ENCODE data around the gene FGF6. TPM values are rescaled to one million over a fixed set of nuclear protein-coding genes. Genes with fewer than 3 reads are reported as not detected.

The FGF6 gene
- total and polyA plus RNA-seq, 2 experiments from 2014 or later: not detected

GRCh38 chr12:4490973-4491372 is 45.4 kb upstream of the FGF6 start:
- Histone ChIP-seq H3K36me3 (ENCODE audit: insufficient read depth) (no peaks in the 10 kb centered on the region), H3F3A (replicated peaks; ENCODE audit: low read depth) (no peaks in the 10 kb centered on the region), H3K4me1 (ENCODE audit: insufficient read depth) (peaks cover 13% of the 10 kb centered on the region; the same call in 1 of the 2 replicates), H3K27me3 (ENCODE audit: insufficient read depth) (no peaks in the 10 kb centered on the region), H3K27ac (ENCODE audit: low read depth) (no peak overlapping the region), H3K79me2 (replicated peaks; ENCODE audit: insufficient read depth) (no peaks in the 10 kb centered on the region), H2AFZ (no peak overlapping the region), H3K9me2 (ENCODE audit: insufficient read depth) (no peaks in the 10 kb centered on the region), H3K4me3 (no peak overlapping the region), H4K20me1 (replicated peaks; ENCODE audit: insufficient read depth) (no peaks in the 10 kb centered on the region), H3K4me2 (no peak overlapping the region)
- Mint-ChIP-seq H3K27ac (no peak overlapping the region), H3K4me1 (peaks cover 20% of the 10 kb centered on the region), H3K36me3 (ENCODE audit: low read depth) (peaks cover 3% of the 10 kb centered on the region; the same call in 2 of the 3 replicates), H3K4me3 (no peak overlapping the region), H3K9me3 (no peaks in the 10 kb centered on the region), H3K27me3 (ENCODE audit: insufficient read depth, low read depth, poor library complexity) (no peaks in the 10 kb centered on the region)
- DNase-seq (ENCODE audit: low spot score): no peak
- TF ChIP-seq STAT1 (IDR thresholded peaks at IDR 0.05; ENCODE audit: unreplicated experiment): no peak
- TF ChIP-seq ZNF462 (CRISPR knock-in tag; IDR thresholded peaks at IDR 0.05): no peak
- TF ChIP-seq ETS1 (IDR thresholded peaks at IDR 0.05): no peak
- no peak for ATAC-seq

GRCh38 chr12:4489556-4489955 is 43.9 kb upstream of the FGF6 start:
- H3K27me3 ChIP-seq (ENCODE audit: insufficient read depth): no peaks in the 10 kb centered on the region
- H3K27ac Mint-ChIP-seq: no peak overlapping the region
- no peaks in the 10 kb centered on the region for H3K9me3 Mint-ChIP-seq
- H3K4me1 ChIP-seq (ENCODE audit: insufficient read depth): peaks cover 13% of the 10 kb centered on the region; the same call in 1 of the 2 replicates
- DNase-seq (ENCODE audit: low spot score): no peak
- H3K27me3 Mint-ChIP-seq (ENCODE audit: insufficient read depth, low read depth, poor library complexity): no peaks in the 10 kb centered on the region
- no peaks in the 10 kb centered on the region for H3F3A ChIP-seq (replicated peaks; ENCODE audit: low read depth)
- H4K20me1 ChIP-seq (replicated peaks; ENCODE audit: insufficient read depth): no peaks in the 10 kb centered on the region
- no peak for ATAC-seq
- no peaks in the 10 kb centered on the region for H3K9me2 ChIP-seq (ENCODE audit: insufficient read depth)
- H3K36me3 Mint-ChIP-seq (ENCODE audit: low read depth): peaks cover 3% of the 10 kb centered on the region; the same call in 2 of the 3 replicates
- H3K27ac ChIP-seq (ENCODE audit: low read depth): no peak overlapping the region
- no peaks in the 10 kb centered on the region for H3K36me3 ChIP-seq (ENCODE audit: insufficient read depth)
- no peak overlapping the region for H3K4me3 Mint-ChIP-seq
- no peak overlapping the region for H3K4me2 ChIP-seq
- no peak overlapping the region for H2AFZ ChIP-seq
- H3K4me3 ChIP-seq: no peak overlapping the region
- peaks cover 22% of the 10 kb centered on the region for H3K4me1 Mint-ChIP-seq
- H3K79me2 ChIP-seq (replicated peaks; ENCODE audit: insufficient read depth): no peaks in the 10 kb centered on the region
- TF ChIP-seq ZNF331 (CRISPR knock-in tag; IDR thresholded peaks at IDR 0.05; ENCODE audit: low read depth) (no peak), CREB1 (CRISPR knock-in tag; IDR thresholded peaks at IDR 0.05; ENCODE audit: low read depth) (no peak), STAT1 (IDR thresholded peaks at IDR 0.05; ENCODE audit: unreplicated experiment) (no peak), POLR2AphosphoS5 (IDR thresholded peaks at IDR 0.05; ENCODE audit: low read depth) (no peak), CTCF (conservative IDR thresholded peaks at IDR 0.05; ENCODE audit: low read depth in 2 of 2) (no peak), NANOG (IDR thresholded peaks at IDR 0.05; ENCODE audit: borderline replicate concordance) (no peak), EZH2phosphoT487 (IDR thresholded peaks at IDR 0.05; ENCODE audit: unreplicated experiment) (no peak)
- TF ChIP-seq, protein P1, sequence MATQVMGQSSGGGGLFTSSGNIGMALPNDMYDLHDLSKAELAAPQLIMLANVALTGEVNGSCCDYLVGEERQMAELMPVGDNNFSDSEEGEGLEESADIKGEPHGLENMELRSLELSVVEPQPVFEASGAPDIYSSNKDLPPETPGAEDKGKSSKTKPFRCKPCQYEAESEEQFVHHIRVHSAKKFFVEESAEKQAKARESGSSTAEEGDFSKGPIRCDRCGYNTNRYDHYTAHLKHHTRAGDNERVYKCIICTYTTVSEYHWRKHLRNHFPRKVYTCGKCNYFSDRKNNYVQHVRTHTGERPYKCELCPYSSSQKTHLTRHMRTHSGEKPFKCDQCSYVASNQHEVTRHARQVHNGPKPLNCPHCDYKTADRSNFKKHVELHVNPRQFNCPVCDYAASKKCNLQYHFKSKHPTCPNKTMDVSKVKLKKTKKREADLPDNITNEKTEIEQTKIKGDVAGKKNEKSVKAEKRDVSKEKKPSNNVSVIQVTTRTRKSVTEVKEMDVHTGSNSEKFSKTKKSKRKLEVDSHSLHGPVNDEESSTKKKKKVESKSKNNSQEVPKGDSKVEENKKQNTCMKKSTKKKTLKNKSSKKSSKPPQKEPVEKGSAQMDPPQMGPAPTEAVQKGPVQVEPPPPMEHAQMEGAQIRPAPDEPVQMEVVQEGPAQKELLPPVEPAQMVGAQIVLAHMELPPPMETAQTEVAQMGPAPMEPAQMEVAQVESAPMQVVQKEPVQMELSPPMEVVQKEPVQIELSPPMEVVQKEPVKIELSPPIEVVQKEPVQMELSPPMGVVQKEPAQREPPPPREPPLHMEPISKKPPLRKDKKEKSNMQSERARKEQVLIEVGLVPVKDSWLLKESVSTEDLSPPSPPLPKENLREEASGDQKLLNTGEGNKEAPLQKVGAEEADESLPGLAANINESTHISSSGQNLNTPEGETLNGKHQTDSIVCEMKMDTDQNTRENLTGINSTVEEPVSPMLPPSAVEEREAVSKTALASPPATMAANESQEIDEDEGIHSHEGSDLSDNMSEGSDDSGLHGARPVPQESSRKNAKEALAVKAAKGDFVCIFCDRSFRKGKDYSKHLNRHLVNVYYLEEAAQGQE (IDR thresholded peaks at IDR 0.05; ENCODE audit: unreplicated experiment): no peak

All from GM23338 (cell line).